ENCODE measurements around the gene RABEP2. TPM values are rescaled to one million over a fixed set of nuclear protein-coding genes. Genes with fewer than 3 reads are reported as not detected.
A peak's percentile ranks its signal among the peaks of the same experiment; 100 is the strongest.

The RABEP2 gene
- total and polyA plus RNA-seq, 2 donors (not counting 1 experiment from before 2014, with no cell fraction given), result 5.9 to 22.6 TPM

- H3K36me3 ChIP-seq (ENCODE audit: control insufficient read depth, insufficient read depth, low read length), result peaks cover 6% of the 10 kb centered on the region
- H3K4me2 ChIP-seq (ENCODE audit: extremely low read depth, insufficient read depth, low read length), result no peak overlapping the region
- no peak overlapping the region for H3K27ac ChIP-seq (ENCODE audit: insufficient read depth, low read length)
- peak; percentile 39 to 60 for DNase-seq (ENCODE audit: low read depth in 2 of 2)
- H3K4me3 ChIP-seq (replicated peaks in 1 of 4; ENCODE audit: control extremely low read depth in 1 of 4, insufficient read depth in 1 of 4, low read depth in 3 of 4, low read length in 4 of 4), result no peak overlapping the region
- no peaks in the 10 kb centered on the region for H3K79me2 ChIP-seq (ENCODE audit: control insufficient read depth, insufficient read depth, low read length)
- no peak overlapping the region for H2AFZ ChIP-seq (ENCODE audit: low read length)
- H3K9me3 ChIP-seq (ENCODE audit: control insufficient read depth, insufficient read depth, low read depth, low read length), result no peaks in the 10 kb centered on the region
- no peak overlapping the region for H3K9ac ChIP-seq (ENCODE audit: insufficient read depth, low read length)
- TF ChIP-seq CTCF (conservative IDR thresholded peaks at IDR 0.05 in 1 of 2, IDR thresholded peaks at IDR 0.05 in 1 of 2; ENCODE audit: low read depth in 1 of 2, low read length in 2 of 2) (no peak), EZH2 (IDR thresholded peaks at IDR 0.05; ENCODE audit: low read length, missing control alignments) (no peak)
- no peaks in the 10 kb centered on the region for H3K4me1 ChIP-seq (ENCODE audit: control insufficient read depth, extremely low read depth, insufficient read depth, low read length)
- no peaks in the 10 kb centered on the region for H3K27me3 ChIP-seq (ENCODE audit: control insufficient read depth, insufficient read depth, low read length)
- H4K20me1 ChIP-seq (ENCODE audit: control insufficient read depth, extremely low read depth, insufficient read depth, low read length), result no peaks in the 10 kb centered on the region
Observed at GRCh38 chr16:28915181-28915580, 9.9 kb downstream of the RABEP2 start.

DNA sequence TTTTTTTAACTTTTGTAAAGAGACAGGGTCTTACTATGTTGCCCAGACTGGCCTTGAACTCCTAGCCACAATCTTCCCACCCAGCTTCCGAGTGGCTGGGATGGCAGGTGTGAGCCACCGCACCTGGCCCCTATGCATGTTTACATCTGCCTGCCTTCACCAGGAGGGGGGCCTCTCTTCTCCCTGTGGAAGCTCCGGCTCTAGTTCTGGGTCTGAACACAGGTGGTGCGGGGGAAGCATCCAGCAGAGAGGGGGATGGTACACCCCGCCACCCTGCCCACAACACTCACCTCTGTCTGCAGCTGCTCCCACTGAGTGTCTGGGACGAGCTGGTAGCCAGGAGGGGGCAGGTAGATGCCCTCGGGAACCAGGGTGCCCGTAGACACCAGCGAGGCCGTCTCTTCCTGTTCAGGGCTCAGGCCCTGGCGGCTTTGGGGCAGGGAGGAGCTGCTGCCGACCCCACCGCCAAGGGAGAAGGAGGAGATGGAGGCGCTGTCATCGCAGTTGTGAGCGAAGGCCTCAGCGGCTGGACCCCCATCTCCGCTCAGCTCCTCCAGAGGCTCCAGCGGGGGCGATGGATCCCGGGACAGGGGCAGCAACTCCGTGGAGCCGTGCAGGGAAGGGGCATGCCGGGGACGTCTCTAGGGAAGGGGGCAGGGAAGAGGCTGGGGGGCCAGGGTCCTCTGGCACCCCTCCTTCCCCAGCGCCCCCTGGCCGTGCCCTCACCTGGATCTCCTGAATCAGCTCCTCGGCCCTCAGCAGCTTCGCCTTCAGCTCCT lies 10.9 kb downstream of the RABEP2 start:
- Histone ChIP-seq H4K20me1 (ENCODE audit: control insufficient read depth, extremely low read depth, insufficient read depth, low read length) (no peaks in the 10 kb centered on the region), H3K9me3 (ENCODE audit: control insufficient read depth, insufficient read depth, low read depth, low read length) (no peaks in the 10 kb centered on the region), H3K79me2 (ENCODE audit: control insufficient read depth, insufficient read depth, low read length) (no peaks in the 10 kb centered on the region), H3K27ac (ENCODE audit: insufficient read depth, low read length) (no peak overlapping the region), H3K27me3 (ENCODE audit: control insufficient read depth, insufficient read depth, low read length) (no peaks in the 10 kb centered on the region), H2AFZ (ENCODE audit: low read length) (no peak overlapping the region), H3K36me3 (ENCODE audit: control insufficient read depth, insufficient read depth, low read length) (peaks cover 6% of the 10 kb centered on the region), H3K4me1 (ENCODE audit: control insufficient read depth, extremely low read depth, insufficient read depth, low read length) (no peaks in the 10 kb centered on the region), H3K4me2 (ENCODE audit: extremely low read depth, insufficient read depth, low read length) (no peak overlapping the region), H3K4me3 (replicated peaks in 1 of 4; ENCODE audit: control extremely low read depth in 1 of 4, insufficient read depth in 1 of 4, low read depth in 3 of 4, low read length in 4 of 4) (no peak overlapping the region), H3K9ac (ENCODE audit: insufficient read depth, low read length) (no peak overlapping the region)
- no peak for DNase-seq (ENCODE audit: low read depth in 2 of 2)
- TF ChIP-seq CTCF (conservative IDR thresholded peaks at IDR 0.05 in 1 of 2, IDR thresholded peaks at IDR 0.05 in 1 of 2; ENCODE audit: low read depth in 1 of 2, low read length in 2 of 2) (no peak), EZH2 (IDR thresholded peaks at IDR 0.05; ENCODE audit: low read length, missing control alignments) (no peak)

DNA sequence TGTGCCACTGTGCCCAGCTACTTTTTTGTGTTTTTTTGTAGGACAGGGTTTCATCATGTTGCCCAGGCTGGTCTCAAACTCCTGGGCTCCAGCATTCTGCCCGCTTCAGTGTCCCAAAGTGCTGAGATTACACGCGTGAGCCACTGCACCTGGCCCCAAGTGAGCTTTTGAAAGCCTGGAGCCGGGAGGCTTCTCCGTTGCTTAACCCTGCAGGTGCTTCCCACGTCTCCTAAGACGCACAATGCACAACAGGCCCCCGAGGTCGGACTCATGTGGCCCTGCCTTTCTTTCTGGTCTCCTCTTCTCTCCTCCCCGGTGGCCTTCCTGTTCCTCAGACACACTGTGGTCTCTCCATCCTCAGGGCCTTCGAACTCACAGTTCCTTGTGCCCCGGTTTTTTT lies 12.5 kb downstream of the RABEP2 start:
- Histone ChIP-seq H3K4me1 (ENCODE audit: control insufficient read depth, extremely low read depth, insufficient read depth, low read length) (no peaks in the 10 kb centered on the region), H3K27ac (ENCODE audit: insufficient read depth, low read length) (no peak overlapping the region)
- no peak for DNase-seq (ENCODE audit: low read depth in 2 of 2)

More for the DNA sequence above, 12.5 kb downstream of the RABEP2 start:
- no peaks in the 10 kb centered on the region for H4K20me1 ChIP-seq (ENCODE audit: control insufficient read depth, extremely low read depth, insufficient read depth, low read length)
- H3K9ac ChIP-seq (ENCODE audit: insufficient read depth, low read length), result no peak overlapping the region
- H3K9me3 ChIP-seq (ENCODE audit: control insufficient read depth, insufficient read depth, low read depth, low read length), result no peaks in the 10 kb centered on the region
- no peak overlapping the region for H3K4me3 ChIP-seq (replicated peaks in 1 of 4; ENCODE audit: control extremely low read depth in 1 of 4, insufficient read depth in 1 of 4, low read depth in 3 of 4, low read length in 4 of 4)
- H3K27me3 ChIP-seq (ENCODE audit: control insufficient read depth, insufficient read depth, low read length), result no peaks in the 10 kb centered on the region
- no peak overlapping the region for H3K4me2 ChIP-seq (ENCODE audit: extremely low read depth, insufficient read depth, low read length)
- TF ChIP-seq CTCF (conservative IDR thresholded peaks at IDR 0.05 in 1 of 2, IDR thresholded peaks at IDR 0.05 in 1 of 2; ENCODE audit: low read depth in 1 of 2, low read length in 2 of 2) (no peak), EZH2 (IDR thresholded peaks at IDR 0.05; ENCODE audit: low read length, missing control alignments) (no peak)
- no peaks in the 10 kb centered on the region for H3K79me2 ChIP-seq (ENCODE audit: control insufficient read depth, insufficient read depth, low read length)
- peaks cover 8% of the 10 kb centered on the region for H3K36me3 ChIP-seq (ENCODE audit: control insufficient read depth, insufficient read depth, low read length)
- H2AFZ ChIP-seq (ENCODE audit: low read length), result no peak overlapping the region
